GM12873 (cell line): ENCODE measurements around the gene RPRD1A.

Experiments used
- TF ChIP-seq, protein P1 (sequence below): IDR thresholded peaks from 2 replicates; pipeline ENCODE4 v1.5.1; 2012; ENCODE audit warnings: low read depth, mild to moderate bottlenecking, moderate library complexity, low read length, control low read depth; ENCODE audit not compliant: insufficient read depth; ENCODE audit errors: missing control alignments

RPRD1A gene

DNA sequence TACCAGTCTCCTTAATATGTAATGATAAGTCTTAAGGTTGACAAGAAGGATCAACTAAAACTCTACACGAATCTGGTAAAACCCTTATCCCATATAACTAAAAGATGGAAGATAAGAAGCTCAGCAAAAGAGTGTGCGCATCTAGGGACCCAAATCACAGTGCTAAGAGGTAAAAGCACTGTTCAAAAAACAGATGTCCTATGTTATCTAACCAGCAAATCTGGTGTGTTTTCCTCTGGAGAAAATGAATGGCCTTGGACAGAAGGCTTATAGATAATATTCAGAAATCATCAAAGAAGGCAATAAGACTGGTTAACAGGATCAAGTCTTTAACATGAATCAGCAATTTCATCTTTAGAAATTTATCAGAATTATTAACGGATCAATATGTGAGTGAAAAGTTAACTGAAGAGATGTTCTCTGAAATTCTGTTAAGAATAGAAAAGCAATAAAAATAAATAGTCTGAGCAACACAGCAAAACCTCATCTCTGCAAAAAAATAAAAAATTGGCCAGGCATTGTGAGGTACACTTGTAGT lies 47.1 kb downstream of the RPRD1A start:
- TF ChIP-seq, protein P1, sequence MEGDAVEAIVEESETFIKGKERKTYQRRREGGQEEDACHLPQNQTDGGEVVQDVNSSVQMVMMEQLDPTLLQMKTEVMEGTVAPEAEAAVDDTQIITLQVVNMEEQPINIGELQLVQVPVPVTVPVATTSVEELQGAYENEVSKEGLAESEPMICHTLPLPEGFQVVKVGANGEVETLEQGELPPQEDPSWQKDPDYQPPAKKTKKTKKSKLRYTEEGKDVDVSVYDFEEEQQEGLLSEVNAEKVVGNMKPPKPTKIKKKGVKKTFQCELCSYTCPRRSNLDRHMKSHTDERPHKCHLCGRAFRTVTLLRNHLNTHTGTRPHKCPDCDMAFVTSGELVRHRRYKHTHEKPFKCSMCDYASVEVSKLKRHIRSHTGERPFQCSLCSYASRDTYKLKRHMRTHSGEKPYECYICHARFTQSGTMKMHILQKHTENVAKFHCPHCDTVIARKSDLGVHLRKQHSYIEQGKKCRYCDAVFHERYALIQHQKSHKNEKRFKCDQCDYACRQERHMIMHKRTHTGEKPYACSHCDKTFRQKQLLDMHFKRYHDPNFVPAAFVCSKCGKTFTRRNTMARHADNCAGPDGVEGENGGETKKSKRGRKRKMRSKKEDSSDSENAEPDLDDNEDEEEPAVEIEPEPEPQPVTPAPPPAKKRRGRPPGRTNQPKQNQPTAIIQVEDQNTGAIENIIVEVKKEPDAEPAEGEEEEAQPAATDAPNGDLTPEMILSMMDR: no peak

DNA sequence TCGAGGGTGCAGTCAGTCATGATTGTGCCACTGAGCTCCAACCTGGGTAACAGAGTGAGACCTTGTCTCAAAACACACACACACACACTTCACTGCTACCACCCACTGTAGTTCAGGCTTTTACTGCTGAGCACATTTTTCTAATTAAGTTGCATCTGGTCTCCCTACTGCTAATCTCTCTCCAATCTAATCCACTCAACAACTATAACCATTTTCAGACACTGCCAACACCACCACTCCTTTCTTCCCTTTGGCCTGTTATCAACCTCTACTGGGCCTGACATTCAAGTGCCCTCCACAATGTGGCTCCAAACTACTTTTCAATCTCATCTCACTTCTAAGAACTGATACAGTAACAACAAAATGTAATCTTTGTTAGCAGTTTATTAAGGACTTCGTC lies 50.1 kb downstream of the RPRD1A start:
- TF ChIP-seq, protein P1: no peak

DNA sequence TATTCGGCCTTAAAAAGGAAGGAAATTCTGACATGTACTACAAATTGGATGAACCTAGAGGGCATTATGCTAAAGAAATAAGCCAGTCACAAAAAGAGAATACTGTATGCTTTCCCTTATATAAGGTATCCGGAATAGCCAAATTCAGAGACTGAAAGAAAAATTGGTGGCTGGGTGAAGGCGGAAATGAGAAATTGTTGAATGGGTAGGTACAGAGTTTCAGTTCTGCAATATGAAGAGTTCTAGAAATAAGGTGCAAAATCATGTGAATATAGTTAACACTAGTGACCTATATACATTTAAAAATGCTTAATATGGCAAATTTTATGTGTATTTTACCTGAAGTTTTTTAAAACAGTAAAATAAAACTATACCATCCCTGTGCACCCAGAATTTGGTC lies 51.7 kb downstream of the RPRD1A start:
- TF ChIP-seq, protein P1: no peak

DNA sequence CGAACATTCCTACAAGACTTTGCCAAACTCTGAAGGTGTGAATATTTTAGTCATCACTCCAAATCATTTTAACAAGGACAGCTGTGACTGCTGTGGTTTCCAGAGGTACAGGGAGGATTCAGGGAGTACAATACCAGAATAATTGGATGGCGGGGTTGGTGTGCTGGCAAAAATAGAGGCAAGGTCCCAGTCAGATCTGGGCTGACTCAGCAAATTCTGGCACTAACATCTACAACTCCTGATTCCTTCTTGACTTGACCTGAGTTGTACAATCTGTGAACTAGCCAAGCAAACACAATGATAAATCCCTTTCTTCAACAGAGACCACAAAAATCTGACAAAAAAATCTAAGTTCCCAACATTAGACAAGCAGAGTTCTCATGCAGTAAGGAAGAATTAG lies 54.5 kb downstream of the RPRD1A start:
- TF ChIP-seq, protein P1: no peak

- TF ChIP-seq, protein P1: no peak
Measured at GRCh38 chr18:36009214-36009613, 58.1 kb downstream of the RPRD1A start.

DNA sequence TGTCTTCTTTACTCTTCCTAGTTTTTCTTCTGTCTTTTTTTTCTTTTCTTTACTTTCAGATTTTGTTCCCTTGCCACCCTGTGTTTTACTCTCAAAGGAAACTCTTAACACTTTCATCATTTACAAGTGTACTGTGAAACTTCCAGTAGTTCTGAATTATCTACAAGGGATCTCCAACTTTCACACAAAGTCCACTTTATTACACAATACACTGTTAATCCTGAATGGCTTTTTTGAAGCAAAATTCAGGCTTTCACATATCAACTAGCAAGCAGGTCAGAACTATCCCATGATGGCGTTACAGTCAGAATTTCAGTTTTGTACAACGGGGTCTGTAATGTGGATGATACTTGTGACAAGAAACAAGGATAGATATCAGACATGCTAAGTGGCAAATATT lies 60.4 kb downstream of the RPRD1A start:
- TF ChIP-seq, protein P1: no peak

GRCh38 chr18:35999925-36000324 lies 67.4 kb downstream of the RPRD1A start:
- TF ChIP-seq, protein P1: no peak

- TF ChIP-seq, protein P1: peak; percentile 31
Measured at GRCh38 chr18:35998967-35999366, 68.4 kb downstream of the RPRD1A start.
